ENCODE data around the gene LMCD1.

- TF ChIP-seq POLR2A (IDR thresholded peaks at IDR 0.05; ENCODE audit: low read length): no peak
- TF ChIP-seq, protein P1, sequence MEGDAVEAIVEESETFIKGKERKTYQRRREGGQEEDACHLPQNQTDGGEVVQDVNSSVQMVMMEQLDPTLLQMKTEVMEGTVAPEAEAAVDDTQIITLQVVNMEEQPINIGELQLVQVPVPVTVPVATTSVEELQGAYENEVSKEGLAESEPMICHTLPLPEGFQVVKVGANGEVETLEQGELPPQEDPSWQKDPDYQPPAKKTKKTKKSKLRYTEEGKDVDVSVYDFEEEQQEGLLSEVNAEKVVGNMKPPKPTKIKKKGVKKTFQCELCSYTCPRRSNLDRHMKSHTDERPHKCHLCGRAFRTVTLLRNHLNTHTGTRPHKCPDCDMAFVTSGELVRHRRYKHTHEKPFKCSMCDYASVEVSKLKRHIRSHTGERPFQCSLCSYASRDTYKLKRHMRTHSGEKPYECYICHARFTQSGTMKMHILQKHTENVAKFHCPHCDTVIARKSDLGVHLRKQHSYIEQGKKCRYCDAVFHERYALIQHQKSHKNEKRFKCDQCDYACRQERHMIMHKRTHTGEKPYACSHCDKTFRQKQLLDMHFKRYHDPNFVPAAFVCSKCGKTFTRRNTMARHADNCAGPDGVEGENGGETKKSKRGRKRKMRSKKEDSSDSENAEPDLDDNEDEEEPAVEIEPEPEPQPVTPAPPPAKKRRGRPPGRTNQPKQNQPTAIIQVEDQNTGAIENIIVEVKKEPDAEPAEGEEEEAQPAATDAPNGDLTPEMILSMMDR (IDR thresholded peaks at IDR 0.05): no peak
- no peak for TF ChIP-seq RFX5 (IDR thresholded peaks at IDR 0.05)
- no peak for TF ChIP-seq USF2 (IDR thresholded peaks at IDR 0.05)
- TF ChIP-seq JUN (IDR thresholded peaks at IDR 0.05): no peak
- no peak for TF ChIP-seq MAFK (IDR thresholded peaks at IDR 0.05; ENCODE audit: partially characterized antibody)
- TF ChIP-seq KDM1A (IDR thresholded peaks at IDR 0.05; ENCODE audit: low read depth): no peak
- TF ChIP-seq RCOR1 (IDR thresholded peaks at IDR 0.05; ENCODE audit: low read depth, low read length): no peak
- TF ChIP-seq, protein P2, sequence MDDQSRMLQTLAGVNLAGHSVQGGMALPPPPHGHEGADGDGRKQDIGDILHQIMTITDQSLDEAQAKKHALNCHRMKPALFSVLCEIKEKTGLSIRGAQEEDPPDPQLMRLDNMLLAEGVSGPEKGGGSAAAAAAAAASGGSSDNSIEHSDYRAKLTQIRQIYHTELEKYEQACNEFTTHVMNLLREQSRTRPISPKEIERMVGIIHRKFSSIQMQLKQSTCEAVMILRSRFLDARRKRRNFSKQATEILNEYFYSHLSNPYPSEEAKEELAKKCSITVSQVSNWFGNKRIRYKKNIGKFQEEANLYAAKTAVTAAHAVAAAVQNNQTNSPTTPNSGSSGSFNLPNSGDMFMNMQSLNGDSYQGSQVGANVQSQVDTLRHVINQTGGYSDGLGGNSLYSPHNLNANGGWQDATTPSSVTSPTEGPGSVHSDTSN (IDR thresholded peaks at IDR 0.05): no peak
- no peak for TF ChIP-seq EP300 (IDR thresholded peaks at IDR 0.05)
- no peak for TF ChIP-seq SREBF2 (IDR thresholded peaks at IDR 0.05)
- no peak for TF ChIP-seq EHMT2 (IDR thresholded peaks at IDR 0.05; ENCODE audit: low read depth)
- no peak for TF ChIP-seq BCL3 (IDR thresholded peaks at IDR 0.05)
Observed at GRCh38 chr3:8558645-8559044, 57.0 kb downstream of the LMCD1 start.
